CD4-positive, alpha-beta T cell treated with Interleukin-4 for 1 hour (primary cell): ENCODE data around the gene PICK1.

ENCODE experiments used
- DNase-seq, 2 donors: peaks; one replicate each; pipeline ENCODE4 v3.0.0-alpha.2; 2020 to 2022

Gene PICK1

DNA sequence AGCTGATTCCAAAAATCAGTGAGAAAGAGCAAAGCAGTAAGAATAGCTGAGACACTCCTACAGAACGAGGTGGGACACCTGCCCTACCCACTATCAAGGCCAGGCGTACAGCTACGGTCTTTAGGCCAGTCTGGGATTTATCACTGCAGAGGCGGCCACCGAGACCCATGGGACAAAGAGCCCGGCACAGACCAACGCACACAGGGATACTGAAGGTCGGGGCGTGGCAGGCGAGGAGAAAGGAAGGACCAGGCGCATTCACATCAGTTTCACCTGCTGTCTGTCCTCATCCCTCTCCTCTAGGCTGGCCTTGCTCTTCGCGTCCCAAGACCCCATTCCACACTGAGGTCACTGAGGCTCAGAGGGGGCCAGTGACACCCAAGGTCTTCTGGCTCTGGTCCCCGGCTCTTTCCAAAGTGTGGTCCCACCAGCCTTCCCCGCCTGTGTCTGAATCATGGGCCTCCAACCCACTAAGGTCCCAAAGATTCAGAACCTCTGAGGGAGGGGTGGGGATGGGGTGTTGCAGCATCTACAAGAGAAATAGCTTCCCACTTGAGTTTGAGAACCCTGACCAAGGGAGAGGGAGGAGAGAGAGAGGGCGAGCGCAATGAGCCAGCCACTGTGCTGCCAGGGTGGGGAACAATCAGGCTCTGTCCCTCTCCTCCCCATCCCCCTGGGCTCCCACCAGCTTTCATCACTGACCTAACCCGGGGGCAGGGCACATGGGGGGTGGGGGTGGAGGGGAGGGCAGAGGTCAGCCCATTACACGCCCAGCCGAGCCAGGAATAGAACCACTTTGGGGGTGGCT, 7.2 kb upstream of the PICK1 start:
- no peak for DNase-seq

DNA sequence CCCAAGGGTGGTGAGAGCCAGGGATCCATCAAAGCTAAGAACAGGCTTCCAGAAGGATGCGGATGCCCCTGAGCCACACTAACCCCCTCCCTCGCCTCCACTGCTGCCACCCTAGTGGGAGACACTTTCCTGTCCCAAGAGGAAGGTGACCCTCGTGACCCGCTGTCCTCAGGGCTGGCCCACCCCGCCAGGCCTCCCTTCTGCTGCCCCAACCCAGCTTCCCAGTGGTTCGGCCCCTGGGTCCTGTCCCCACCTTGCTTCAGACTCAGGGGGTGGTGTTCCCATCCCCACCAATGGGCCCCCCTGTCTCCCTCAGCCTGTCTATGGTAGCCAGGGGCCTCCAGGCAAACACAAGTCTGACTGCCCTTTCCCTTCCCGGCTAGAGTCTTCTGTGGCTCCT, 6.5 kb upstream of the PICK1 start:
- no peak for DNase-seq

DNA sequence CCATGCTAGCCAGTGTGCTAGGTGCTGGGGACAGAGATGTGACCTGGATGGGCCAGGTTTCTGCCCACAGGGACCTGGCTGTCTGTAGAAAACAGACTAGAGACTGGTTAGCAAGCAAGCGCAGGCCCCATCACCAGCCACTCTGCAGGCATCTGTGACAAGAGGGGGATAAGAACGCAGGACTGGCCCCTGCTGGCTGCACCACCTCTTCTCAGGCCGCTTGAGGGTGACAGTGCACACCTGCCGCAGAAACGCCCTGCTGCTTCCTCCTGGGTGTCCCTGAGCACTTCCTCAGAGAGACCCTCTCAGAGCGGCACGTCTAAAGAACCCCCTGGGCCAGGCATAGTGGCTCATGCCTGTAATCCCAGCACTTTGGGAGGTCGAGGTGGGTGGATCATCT, 5.9 kb upstream of the PICK1 start:
- DNase-seq = no peak

DNA sequence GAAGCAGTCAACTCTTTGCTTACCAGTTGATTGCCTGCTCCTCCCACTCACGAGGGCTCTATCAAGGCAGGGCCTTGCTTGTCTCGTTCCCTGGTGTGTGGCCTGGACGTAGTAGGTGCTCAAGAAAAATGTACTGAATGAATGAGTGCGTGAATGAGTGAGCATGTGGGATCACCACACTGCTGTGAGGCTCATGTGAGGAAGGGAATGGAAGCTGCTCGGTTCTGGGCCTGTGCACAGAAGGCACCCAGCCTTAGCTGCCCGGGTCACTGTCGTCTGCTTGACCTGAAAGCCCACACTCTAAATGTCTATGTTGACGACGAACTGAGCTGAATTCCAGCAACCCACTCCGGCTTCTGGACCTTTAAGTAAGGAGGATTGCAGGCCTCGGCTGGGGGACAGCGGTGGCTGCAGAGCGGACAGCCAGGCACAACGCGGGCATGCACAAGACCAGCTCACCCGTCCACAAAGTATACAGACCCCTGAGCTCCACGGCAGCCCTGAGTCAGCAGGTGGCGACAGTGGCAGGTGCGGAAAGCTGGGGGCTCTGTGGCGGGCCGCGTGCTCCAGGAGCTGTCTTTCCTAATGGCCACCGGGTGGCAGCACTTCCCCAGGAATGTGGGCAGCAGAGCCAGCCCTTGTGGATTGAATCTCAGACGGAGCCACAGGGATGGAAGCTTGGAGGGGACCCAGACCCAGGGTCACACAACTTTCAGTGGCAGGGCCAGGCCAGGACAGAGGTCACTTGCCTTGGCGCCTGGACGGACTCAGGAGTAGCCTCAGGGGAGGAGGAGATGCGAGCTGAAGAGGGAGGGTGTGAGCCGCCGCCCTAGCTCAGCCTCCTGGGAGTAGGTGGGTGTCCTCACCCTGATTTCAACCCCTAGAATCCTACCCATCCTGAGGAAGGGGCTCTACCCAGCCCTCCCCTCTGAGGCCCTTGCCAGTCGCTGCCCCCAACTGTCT, 5.0 kb upstream of the PICK1 start:
- peak; percentile 81 to 83 for DNase-seq

DNA sequence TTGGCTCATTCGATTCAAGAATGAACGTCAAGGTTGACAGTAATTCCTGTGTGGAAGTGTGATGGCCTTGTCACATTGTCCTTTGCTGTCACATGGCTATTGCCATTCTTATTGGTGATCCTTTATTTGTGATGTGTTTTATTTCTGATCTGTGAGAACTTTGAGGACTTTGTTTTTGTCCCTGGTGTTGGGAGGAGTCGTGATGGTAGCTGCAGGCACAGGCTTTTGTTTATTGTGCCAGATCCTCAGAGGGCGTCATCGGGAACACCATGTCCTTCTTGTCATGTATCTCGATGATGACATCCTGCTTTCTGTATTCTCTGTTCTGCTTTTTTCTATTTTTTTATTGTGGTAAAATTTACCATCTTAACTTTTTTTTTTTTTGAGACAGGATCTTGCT, 5.6 kb downstream of the PICK1 start:
- DNase-seq = peak in 1 of 2 donors; percentile 17

DNA sequence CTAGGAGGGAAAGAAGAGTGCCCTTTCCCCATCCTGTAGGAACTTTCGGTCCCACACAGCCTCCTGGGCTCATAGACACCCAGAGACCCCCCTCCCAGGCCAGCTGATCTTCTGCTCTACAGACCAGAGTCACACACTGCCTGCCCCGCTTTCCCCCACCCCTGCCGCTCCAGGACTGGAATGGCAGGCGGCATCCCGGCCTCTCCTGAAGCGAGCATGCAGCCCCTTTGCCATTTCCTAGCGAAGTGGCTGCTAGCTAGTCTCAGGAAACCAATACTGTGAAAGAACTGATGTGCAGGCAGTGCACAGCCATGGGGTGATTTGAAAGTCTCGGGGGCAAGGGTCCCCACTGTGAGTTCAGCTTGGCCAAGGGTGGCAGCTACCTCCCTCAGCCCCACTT, 8.3 kb downstream of the PICK1 start:
- no peak for DNase-seq

DNA sequence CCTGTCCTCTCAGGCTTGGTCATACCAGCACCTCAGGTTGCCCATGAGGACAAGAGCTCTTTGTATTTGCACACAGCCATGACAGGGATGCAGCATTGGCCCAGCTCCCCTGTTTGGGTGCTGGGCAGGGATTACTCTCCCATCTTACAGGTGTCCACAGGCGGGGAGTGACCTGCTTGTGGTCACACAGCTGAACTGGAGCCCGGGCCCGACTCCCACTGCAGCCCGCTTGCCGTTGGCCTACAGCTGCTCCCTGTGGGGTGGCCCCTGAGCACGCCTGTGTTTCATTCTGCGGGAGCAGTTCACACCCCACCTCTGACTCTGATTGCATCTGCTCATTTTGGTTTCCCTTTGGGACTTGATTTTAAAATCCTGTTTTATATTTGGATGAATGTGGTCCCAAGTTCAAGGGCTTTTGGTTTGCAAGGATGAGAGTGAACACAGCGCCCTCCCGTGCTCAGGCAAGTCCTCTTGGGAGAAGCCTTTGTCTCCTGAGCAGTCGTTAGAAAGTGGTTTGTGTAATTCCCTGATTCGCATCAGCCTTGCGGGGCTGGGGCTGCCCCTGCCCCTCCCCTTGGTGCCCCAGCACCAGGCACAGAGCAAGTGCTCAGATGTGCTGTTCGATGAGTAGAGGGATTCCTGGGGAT, 9.3 kb downstream of the PICK1 start:
- DNase-seq = no peak

DNA sequence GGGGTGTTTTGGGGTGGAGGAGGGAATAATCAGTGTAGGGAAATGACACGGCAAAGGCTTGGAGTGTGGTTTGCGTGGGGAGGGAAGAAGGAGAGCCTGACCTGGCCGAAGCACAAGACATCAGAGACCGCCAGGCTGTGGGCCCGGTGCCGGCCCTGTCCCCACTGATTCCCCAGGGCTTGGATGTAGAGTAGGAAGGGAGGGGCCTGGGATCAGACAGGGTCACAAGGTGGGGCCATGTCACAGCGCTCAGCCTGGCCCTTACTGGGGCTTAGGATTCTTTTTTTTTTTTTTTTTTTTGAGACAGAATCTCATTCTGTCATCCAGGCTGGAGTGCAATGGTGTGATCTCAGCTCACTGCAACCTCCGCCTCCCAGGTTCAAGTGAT, 9.8 kb downstream of the PICK1 start:
- DNase-seq = no peak

DNA sequence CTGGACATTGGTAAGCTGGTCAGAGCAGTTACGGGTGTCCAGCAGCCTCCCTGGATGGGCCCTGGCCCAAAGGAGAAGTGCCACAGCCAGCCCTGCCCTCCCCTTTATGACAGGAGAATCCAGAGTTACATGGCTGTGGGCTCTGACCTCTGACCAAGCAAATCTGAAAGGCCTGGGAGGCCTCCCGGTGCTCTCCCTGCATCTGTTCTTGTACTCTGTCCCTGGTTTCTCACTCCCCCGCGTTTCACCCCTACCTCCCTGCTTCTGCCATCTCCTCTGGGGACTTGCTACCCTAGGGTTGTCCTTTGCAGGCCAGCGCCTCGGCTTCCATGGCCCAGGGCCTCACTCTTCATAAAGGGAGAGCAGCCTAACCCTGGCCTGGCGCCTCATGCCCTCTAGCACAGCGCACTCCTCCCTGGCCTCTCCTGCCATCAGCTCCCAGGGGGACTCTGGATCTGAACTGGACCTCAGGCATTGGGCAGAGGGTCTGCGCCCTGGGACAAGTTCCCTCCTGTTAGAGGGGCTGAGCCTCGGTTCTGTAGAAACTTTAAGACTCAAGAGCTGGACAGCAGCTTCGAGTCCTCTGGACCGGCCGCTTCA, 10.7 kb downstream of the PICK1 start:
- DNase-seq = no peak

DNA sequence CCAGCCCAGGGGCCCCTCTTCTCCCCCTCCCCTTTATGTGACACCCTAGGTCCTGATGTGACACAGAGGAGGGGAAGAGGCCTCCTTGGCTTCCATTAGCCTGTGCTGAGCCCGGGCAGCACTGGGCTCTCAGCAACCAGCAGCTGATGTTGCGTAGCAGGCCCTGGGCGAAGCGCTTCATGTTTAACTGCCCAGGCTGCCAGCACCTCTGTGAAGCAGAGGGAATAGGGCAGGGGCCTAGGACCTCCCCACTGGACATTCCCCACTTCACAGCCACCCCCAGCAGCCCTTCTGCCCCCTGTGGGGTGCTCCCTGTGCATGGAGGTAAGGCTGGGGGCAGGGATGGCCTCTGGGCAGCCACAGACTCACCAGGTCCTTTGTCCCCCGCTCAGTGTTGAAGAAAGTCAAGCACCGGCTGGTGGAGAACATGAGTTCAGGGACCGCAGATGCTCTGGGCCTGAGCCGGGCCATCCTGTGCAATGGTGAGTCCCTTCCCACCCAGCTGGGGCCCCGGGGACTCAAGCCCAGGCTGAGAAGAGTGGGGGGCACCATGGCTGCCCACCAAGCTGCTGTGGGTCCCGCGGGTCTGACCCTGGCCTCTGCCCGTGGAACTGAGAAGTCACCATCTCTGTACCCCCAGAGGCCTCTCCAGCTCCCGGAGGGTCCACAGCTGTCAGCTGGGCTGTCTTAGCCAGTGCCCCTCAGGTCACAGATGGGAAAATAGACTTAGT, 11.6 kb downstream of the PICK1 start:
- no peak for DNase-seq

DNA sequence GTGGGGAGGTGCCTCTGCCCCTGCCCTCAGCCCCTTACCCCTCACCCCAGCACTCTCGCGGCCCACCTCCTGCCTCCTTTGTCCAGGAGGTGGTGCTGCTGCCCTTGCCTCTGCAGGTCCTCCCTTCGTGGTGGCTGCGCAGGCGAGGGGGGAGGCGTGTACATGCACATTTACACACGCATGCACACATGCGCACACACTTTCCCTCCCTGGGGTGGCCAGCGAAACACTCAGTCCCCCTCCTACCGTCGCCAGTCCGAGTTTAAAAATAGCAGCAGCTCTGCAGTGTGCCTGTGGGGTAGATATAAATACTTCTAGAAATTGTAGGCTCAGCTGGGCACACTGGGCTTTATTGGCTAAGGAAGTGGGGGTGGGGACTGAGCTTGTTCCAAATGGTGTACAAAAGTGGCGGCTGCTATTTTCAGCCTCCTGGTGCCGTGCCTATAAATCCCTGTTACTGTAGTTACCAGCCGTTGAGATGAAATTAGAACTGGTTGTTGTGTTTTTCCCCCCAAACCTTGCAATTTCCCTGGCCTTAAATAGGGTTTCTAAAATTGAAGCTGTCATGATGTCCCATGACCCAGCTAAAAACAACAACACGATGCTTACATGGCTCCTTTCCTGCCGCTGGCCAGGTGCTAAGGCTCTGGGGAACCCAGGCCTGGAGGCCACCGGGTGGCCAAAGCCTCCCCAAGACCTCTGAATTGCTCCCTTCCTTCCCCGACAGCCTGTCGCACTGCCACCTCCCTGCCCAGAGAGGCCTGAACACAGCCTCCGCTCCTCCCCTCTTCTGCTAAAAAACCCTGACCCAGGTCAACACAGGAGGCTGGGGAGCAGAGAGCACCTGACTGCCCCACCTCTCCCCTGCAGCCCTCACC, 12.4 kb downstream of the PICK1 start:
- no peak for DNase-seq

DNA sequence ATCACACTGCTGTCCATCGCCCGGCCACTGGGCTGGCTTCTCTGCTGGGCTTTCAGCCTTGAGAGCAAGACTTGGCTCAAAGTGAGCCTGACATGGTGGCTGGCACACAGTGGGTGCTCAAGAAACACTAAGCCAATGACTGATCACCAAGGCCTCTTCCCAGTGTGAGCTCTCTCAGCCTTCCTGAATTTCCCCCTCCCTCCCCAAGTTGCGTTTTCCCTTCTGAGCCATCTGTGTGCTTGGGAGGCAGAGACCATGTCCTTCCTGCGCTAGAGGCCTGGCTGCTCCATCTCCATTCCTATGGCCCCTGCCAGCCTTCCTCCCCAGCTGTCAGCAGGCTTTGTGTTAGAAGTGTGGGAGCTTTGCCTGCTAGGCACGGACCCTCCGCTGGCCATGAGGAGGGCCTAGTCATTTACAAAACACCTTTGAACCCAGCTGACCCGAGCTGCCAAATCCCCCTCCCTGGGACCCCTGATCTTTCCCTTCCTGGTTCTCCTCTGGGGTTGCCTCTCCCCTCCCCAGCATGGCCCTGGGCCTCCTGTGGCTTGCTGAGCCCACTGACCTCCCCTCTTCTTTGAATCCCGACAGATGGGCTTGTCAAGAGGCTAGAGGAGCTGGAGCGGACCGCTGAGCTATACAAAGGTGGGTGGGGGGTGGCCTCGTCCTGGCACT, 13.2 kb downstream of the PICK1 start:
- DNase-seq = no peak

DNA sequence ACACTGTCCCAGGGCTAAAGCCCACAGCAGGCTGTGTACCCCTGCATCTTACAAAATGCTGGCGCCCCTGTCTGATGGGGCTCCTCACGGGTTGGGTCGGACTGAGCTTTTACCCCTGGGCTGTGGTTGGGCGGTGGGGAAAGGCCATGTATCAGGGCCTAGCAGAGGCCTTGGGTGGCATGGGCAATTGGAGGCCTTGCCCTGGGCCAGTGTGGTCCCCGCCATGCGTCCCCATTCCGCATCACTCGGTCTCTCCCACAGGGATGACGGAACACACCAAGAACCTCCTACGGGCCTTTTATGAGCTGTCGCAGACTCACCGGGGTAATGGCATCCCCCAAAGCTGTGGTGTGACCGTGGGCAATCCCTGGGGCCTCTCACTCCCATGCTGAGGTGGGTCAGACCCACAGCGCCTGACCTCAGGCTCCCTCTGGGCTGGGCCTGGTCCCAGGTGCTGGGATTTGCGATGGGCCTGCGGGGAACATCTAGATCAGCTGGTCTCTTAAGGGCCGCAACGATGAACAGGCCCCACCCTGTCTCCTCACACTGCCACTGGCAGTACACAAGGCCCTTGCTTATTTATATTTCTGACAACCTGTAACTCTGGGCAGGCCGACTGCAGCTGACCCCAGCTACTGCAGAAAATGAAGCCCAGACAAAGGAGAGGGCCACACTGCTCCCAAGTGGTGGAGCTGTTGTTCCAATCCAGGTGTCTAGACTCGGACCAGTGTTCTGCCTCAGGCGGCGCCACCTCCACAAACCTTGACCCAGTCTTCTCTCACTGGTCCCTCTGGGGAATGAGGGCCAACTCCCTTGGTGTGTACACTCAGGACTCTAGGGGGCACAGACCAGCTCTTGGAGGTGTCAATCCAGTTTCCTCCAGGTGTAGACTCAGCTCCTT, 14.5 kb downstream of the PICK1 start:
- DNase-seq = no peak

DNA sequence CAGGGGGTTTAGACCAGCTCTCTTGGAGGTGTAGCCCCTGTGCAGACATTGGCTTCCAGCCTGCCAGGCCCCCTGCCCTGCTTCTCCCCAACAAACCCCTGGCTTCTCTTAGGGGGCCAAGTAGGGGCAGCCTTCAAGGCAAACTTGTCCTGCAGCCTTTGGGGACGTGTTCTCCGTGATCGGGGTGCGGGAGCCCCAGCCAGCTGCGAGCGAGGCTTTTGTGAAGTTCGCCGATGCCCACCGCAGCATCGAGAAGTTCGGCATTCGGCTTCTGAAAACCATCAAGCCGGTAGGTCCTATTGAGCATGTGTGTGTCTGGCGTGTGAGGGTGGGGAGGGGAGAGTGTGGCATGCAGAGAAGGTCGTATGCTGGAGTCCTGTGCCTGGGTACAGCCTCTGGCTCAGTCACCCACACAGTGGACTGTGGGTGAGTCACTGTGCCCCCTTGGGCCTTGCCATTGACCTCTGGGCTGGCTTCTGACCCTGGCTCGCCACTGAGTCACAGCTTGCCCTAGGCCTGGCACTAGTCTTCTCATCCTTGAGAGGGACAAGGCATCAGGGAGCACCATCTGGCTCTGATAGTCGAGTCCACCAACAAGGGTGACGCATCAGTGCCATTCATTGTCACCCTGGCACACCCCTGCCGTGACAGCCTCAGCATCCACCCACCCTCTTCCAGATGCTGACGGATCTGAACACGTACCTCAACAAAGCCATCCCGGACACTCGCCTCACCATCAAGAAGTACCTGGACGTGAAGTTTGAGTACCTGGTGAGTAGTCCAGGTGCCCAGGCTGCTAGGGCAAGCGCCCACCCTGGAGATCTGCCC, 15.3 kb downstream of the PICK1 start:
- no peak for DNase-seq

DNA sequence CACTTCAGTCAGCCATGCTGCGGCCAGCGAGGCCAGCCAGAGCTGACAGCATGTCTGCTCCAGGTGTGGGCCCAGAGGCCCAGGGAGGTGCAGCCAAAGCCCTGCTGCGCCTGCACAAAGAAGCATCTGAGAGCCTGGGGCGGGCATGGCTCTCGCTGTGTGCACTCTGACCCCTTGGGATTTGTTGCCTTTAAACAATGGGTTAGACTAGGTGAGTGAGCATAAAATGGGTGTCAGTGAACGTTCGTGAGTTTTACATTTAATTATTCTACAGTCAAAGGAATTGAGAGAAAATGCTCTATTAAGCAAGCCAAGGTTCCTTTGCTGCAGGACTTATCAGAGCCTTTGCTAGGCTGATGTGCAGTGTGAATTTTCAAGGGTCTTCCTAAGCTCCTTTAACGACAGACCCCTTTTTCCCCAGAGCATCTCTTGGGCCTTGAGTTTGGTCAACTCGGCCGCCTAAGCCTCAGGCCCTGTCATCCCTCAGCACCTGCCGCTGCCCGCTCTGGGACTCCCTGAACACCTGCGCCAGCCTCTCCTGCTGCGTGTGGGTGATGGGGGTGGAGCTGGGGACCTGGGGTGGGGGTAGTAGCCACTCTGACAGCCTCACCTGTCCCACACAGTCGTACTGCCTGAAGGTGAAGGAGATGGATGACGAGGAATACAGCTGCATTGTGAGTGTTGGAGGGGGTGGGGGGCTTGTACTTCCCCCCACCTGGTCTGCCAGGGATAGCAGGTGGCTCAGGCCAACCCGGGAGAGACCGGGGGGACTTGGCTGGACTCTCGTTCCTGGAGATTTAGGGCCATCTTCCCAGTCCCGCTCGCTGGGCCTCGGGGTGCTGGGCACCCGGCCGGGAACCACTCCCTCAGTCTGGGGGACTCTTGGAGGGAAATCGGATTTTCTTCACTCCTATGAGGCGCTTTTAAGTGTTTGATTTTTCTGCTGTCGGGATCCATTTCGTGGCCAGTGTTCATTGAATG, 16.2 kb downstream of the PICK1 start:
- no peak for DNase-seq

DNA sequence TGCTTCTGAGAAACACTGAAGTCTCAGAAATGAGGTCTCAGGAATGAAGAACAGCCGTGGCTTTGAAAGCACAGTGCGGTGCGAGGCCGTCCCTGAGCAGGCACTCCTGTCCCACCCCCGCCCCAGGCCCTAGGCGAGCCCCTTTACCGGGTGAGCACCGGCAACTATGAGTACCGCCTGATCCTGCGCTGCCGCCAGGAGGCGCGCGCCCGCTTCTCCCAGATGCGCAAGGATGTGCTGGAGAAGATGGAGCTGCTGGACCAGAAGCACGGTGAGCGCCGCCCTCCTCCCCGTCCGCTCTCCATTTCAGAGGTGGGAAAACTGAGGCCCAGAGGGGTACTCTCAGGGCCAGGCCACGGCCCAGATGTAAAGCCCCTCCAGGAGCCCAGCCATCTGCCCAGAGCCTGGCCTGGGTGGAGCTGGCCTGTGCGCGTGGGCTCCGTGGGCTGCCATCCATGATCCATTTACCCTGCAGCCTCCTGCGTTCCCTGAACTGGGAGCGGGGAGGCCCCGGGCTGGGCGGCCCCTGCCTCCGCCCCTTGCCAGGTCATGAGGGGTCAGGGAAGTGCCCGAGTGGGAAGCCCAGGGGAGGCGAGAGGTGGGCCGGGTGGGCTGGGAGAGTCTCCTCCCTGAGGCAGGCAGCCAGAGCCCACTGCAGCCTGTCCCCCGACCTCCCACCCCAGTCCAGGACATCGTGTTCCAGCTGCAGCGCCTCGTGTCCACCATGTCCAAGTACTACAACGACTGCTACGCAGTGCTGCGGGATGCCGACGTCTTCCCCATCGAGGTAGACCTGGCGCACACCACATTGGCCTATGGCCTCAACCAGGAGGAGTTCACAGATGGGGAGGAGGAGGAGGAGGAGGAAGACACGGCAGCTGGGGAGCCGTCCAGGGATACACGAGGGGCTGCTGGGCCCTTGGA, 17.2 kb downstream of the PICK1 start:
- DNase-seq = no peak
